NCI-H526 (cell line): ENCODE measurements around the gene GALNT9.
A peak's percentile ranks its signal among the peaks of the same experiment; 100 is the strongest.
"Not testable (repeated sequence)": the region's sequence is repeated elsewhere in the genome, so short reads cannot be mapped to it uniquely, and the experiment has no call there.

Experiments used
- DNase-seq, 2 experiments: peaks; one replicate each; lab custom pipeline; 2025; lab: John Stamatoyannopoulos, UW

The GALNT9 gene

DNA sequence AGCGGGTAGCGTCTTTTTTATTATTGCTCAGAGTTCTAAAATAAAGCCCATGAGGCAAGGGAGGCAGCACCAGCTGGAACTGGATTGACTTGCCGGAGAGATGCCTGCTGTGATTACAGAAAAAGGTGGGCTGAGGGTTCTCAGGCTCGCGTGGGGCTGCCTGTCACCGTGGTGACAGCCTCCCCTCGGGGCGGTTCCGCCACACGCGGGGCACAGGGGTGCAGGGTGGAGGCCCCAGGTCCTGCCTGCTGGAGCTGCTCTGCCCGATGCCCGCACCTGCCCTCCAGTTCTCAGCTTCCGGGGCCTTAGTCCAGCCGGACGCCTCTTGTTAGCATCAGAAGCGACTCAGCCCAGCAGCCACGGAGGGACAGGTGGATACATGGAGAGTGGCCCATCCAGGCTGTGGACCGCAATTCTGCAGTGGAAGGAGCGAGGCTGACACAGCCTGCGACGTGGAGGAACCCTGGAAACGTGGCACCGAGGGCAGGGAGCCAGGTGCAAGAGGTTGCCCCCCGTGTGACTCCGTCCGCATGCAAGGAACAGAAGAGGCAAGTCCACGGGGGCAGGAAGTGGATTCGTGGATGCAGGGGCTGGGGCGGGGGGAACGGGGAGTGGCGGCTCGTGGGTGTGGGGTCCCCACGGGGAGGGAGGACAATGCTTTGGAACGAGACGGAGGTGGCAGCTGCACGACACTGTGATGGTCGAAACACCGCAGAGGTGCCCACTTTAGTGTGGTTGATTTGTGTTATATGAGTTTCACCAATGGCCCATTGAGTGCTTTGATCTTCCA lies 79.5 kb downstream of the GALNT9 start:
- no peak for DNase-seq

GRCh38 chr12:132248453-132249167 lies 80.8 kb downstream of the GALNT9 start:
- no peak for DNase-seq

GRCh38 chr12:132247718-132248452 lies 81.5 kb downstream of the GALNT9 start:
- DNase-seq, result no peak

DNA sequence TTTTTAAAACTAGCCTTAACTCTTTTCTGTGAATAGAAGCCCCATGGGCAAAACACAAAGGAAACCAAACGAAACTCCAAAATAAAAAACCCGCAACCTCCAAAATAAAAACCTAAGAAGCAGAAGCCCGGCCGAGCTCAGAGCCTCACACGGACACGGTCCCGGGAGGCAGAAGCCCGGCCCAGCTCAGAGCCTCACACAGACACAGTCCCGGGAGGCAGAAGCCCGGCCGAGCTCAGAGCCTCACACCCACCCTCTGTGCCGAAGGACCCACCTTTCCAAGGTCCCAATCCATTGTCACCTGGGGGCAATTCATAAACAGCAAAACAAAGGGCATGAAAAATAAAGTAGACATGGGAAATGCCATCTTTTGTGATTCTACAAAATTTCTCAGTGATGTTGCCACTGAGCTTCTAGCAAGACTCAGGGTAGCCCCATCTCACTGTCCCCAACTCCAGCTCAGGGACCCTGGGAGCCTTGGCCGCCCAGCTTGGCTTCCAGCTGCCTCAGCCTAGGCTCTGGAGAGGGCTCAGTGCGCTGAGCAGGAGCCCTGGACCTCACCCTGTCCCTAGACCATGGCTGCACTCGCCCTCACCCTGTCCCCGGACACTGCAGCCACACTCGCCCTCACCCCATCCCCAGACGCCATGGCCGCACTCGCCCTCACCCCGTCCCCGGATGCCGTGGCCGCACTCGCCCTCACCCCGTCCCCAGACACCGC lies 82.2 kb downstream of the GALNT9 start:
- DNase-seq, result no peak

DNA sequence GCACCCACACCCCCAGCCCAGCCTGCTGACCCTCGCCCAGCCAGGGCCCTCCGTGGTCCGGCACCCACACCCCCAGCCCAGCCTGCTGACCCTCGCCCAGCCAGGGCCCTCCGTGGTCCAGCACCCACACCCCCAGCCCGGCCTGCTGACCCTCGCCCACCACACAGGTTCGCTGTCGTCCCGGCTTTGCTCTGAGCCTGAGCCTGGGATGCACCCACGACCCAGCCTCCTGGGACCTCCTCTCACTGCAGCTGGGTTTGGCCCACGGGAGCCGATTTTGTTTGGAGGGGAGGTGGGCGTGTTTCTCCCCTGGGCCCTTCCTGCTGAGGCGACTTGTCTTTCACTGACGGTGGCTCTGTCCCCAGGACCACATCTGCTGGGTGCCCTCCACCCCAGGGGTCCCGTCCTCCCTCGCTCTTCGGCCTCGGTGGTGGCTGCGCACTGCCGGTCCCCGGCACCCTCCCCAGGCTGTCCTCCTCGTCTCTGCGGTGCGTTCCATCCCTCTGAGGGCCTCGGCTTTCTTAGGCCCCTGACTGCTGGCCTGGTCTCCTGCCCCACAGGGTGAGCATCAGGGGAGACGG lies 83.8 kb downstream of the GALNT9 start:
- no peak for DNase-seq

DNA sequence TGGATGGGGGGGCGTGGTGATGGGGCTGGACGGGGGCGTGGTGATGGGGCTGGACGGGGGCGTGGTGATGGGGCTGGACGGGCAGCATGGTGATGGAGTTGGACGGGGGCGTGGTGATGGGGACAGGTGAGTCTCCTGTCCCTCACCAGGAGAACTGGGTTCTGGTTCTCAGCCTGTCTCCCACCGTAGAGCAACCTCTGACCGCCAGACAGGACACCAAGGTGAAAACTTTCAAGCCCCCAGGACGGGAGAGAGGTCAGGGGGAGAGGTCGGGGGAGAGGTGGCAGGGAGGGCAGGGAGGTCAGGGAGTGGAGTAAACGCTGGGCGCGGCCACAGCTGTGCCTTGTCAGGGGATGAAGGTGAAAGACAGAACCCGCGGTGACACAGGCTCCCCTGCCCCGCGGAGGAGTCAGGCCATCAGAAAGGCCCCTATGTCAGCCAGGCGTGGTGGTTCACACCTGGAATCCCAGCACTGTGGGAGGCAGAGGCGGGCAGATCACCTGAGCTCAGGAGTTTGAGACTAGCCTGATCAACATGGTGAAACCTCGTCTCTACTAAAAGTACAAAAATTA lies 84.6 kb downstream of the GALNT9 start:
- DNase-seq, result no peak

DNA sequence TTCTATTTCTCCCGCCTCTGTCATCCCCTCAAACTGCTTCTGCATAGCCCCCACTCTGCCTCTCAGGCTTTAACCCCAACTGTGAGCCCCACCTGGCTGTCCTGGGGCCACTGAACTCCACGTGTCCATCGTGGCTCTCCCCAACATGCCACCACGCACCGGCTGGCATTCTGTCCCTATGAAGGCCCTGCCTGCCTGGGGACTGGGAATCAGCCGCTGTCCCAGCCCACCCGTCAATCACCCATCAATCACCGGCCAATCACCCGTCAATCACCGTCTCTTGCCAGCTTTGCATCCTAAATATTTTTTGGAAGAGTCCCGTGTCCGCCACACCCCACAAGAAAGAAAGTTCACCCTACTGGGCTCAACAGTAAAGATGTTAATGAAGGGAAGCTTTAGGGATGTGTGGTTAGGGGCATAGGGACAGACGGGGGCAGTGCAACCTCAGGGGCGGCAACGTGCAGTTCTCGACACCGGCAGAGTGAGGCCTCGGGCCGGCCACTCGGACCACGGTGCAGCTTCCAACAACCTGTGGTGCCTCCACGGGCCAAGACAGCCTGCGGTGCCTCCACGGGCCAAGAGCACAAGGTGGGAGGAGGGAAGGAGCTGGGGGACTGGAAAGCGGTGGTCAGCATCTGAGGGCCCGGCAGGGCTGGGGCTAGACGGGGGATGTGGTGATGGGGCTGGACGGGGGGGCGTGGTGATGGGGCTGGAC lies 85.6 kb downstream of the GALNT9 start:
- DNase-seq, result peak in 1 of 2 experiments; percentile 50

- DNase-seq, result not testable (repeated sequence)
Measured at GRCh38 chr12:132243171-132243570, 86.2 kb downstream of the GALNT9 start.

- not testable (repeated sequence) for DNase-seq
Measured at GRCh38 chr12:132240669-132241007, 88.8 kb downstream of the GALNT9 start.

GRCh38 chr12:132239796-132240668 lies 89.4 kb downstream of the GALNT9 start:
- no peak for DNase-seq

DNA sequence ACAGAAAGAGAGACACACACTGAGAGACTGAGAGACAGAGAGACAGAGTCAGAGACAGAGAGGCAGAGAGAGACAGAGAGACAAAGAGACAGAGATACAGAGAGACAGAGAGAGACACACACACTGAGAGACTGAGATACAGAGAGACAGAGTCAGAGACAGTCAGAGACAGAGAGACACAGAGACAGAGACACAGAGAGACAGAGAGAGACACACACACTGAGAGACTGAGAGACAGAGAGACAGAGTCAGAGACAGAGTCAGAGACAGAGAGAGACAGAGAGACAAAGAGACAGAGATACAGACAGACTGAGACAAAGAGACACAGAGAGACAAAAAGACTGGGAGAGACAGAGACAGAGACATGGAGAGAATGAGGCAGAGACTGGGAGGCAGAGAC lies 90.0 kb downstream of the GALNT9 start:
- no peak for DNase-seq

GRCh38 chr12:132238884-132239283 lies 90.5 kb downstream of the GALNT9 start:
- no peak for DNase-seq

DNA sequence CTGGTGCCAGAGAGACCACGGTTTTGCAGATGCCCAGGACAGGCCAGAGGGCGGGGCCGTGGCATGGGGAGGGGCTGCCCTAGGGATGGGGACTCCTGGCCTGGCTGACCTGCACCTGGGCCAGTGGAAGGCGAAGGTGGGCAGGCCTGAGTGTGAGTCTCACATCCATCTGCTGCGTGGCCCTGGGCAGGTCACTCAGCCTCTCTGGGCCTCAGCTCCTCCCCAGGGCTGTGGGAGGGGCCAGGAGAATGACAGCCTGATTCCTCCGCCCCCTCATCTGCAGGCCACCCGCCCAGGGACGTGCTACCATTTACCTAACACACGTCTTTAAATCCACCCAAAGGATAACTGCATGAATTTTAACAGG lies 90.9 kb downstream of the GALNT9 start:
- DNase-seq, result no peak

DNA sequence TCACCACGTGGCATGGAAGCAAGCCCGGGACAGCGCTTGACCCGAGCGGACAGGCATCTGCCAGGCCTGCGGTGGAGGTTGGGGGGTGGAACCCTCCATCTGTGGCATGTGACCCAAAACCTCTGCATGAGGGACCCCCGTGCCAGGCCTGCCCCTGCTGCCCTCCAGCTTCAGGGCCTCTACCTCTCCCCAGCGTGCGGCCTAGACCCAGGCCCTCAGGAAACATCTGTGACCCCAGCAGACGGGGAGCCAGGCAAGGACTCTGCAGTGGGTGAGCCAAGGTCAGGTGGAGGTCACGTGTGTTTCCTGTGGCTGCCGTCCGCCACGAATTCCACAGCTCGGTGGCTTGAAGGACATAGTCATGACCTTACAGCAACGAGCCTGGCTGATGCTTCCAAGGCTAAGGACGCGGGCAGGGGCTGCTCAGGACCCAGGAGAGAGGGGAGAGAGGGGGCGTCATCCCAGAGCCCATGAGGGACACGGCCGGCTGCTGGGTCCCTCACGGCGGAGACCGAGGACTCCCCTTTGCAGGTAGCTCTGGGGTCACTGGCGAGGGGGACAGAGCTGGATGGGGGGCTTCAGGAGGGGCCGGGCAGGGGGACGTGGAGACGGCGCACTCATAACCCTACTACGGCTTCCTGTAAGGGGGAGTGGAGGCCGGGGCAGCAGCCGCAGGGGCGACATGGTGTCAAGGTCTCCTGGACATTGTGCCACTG lies 91.5 kb downstream of the GALNT9 start:
- DNase-seq, result no peak

DNA sequence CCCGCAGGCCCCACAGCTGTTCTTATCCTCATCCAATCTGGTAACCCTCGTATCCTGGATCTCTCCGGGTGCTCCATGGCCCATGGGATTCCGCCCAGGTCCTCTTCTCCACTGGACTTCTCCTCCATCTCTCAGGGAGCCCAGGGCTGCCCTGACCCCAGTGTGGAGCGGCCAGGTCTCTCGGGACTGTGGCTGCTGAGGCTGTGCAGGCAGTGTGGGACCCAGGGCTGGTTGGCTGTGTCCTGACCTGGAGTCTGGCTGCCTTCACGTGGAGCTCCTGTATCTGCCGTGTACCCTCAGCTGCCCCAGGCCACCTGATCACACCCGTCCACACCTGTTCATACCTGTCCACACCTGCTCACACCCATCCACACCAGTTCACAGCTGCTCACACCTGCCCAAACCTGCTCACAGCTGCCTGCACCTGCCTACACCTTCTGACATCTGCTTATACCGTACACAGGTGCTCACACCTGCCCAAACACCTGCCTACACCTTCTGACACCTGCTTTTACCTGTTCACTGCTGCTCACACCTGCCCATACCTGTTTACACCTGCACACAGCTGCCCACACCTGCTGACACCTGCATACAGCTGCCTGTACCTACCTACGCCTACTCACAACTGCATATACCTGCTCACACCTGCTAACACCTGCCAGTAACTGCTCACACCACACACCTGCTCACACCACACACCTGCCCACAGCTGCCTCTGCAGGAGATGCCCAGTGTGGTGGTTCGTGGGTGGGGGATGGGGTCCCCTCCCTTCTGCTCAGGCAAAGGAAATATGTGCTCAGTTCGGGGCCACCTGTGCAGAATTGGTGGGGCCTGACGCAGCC lies 92.2 kb downstream of the GALNT9 start:
- DNase-seq, result no peak

GRCh38 chr12:132236129-132236929 lies 93.1 kb downstream of the GALNT9 start:
- no peak for DNase-seq

- no peak for DNase-seq
Measured at GRCh38 chr12:132235116-132235820, 94.1 kb downstream of the GALNT9 start.
